NB4 (cell line): ENCODE measurements around the gene CPED1.

Experiments used
- POLR2A ChIP-seq: IDR thresholded peaks from 2 replicates; pipeline ENCODE4 v1.6.1; 2011; ENCODE audit warnings: mild to moderate bottlenecking; ENCODE audit not compliant: insufficient read length; ENCODE audit errors: extremely low read depth
- TF ChIP-seq, protein P1 (sequence below): IDR thresholded peaks from one replicate; pipeline ENCODE4 v1.5.1; 2012; ENCODE audit warnings: low read depth, low read length

DNA sequence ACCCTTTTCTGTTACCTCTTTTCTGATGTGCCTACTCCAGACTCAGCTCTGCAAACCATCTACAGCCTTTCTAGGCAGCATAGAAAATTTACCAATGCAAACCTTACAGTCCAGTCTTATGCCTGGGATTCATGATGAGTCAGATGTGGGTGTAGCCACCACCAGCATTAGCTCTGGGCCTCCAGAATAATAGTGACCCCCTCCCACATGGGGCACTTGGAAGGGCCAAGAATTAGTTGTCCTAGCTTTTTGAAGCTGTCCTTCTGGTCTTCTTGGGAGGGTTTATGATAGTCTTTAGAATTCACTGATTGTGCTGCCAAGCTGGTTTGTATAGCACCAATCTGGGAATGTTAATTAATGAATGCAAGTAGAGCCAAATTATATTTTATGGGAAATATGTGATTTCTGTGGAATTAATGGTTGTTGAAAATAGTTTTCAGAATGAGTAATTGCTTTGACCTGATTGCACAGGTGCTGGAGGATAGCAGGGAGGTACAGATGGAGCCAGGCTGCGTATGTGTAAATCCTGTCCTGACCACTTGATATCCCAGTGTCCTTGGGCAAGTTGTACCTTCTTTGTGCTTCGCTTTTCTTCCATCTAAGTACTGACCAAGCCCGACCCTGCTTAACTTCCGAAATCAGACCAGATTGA, 94.8 kb downstream of the CPED1 start:
- TF ChIP-seq, protein P1, sequence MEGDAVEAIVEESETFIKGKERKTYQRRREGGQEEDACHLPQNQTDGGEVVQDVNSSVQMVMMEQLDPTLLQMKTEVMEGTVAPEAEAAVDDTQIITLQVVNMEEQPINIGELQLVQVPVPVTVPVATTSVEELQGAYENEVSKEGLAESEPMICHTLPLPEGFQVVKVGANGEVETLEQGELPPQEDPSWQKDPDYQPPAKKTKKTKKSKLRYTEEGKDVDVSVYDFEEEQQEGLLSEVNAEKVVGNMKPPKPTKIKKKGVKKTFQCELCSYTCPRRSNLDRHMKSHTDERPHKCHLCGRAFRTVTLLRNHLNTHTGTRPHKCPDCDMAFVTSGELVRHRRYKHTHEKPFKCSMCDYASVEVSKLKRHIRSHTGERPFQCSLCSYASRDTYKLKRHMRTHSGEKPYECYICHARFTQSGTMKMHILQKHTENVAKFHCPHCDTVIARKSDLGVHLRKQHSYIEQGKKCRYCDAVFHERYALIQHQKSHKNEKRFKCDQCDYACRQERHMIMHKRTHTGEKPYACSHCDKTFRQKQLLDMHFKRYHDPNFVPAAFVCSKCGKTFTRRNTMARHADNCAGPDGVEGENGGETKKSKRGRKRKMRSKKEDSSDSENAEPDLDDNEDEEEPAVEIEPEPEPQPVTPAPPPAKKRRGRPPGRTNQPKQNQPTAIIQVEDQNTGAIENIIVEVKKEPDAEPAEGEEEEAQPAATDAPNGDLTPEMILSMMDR: no peak
- TF ChIP-seq POLR2A: no peak
